Kidney epithelial cell (primary cell): ENCODE data around the gene ZNF366. TPM values are rescaled to one million over a fixed set of nuclear protein-coding genes. Genes with fewer than 3 reads are reported as not detected.

Experiments
- DNase-seq: peaks from one replicate; pipeline ENCODE4 v3.0.0-alpha.2; 2010; ENCODE audit warnings: low read depth
- H3K27me3 ChIP-seq: 2 replicates; pipeline ENCODE4 v1.6.0; 2011; ENCODE audit warnings: low read length; ENCODE audit not compliant: control insufficient read depth, insufficient read depth
- H3K36me3 ChIP-seq: 2 replicates; pipeline ENCODE4 v1.5.1; 2011; ENCODE audit warnings: low read length; ENCODE audit not compliant: control insufficient read depth, insufficient read depth
- H3K4me3 ChIP-seq: 2 replicates; pipeline ENCODE4 v1.5.1; 2011; ENCODE audit warnings: low read depth, mild to moderate bottlenecking, control low read depth, low read length
- total RNA-seq: library from RNA; depleted of rRNA; stranded (reverse); fragments of >200 nt; gene quantifications from 2 replicates; pipeline ENCODE4 v1.2.3, GENCODE V29; 2015
- TF ChIP-seq, protein P1 (sequence below): IDR thresholded peaks from 2 replicates; pipeline ENCODE4 v1.5.1; 2011; ENCODE audit warnings: mild to moderate bottlenecking, moderate library complexity, low read length, control low read depth, inconsistent platforms; ENCODE audit not compliant: insufficient read depth, poor library complexity, severe bottlenecking

The ZNF366 gene
- total RNA-seq, 1 donor from 2014 or later = 0.13 TPM

DNA sequence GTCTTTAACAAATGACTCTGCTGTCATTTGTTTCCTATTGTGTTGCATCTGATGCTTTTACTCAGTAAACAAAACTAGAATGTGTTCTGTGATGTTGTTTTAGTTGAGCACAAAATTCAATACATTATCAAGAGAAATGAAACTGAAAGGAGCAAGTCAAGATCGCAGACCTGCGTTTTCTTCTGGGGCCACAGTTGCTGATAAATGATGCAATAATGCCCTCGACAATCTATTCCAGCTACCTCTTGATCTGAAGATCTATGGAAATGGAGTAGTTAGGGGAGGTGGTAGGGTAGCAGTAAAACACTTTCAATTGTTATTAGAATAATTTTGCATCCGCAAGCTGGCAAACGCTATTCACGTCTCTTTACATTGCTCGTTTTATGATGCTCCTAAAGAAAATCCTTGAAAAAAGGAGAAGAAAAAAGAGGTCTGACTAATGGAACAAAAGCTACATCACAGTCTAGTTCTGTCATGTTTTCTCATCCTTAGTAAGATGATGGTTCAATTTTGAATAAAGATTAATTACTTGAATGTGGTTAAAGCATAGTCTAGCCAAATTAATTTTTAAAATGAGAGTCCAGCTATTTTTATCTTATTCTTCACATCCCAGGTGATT lies 1.6 kb downstream of the ZNF366 start:
- H3K27me3 ChIP-seq = no peaks in the 10 kb centered on the region
- TF ChIP-seq, protein P1, sequence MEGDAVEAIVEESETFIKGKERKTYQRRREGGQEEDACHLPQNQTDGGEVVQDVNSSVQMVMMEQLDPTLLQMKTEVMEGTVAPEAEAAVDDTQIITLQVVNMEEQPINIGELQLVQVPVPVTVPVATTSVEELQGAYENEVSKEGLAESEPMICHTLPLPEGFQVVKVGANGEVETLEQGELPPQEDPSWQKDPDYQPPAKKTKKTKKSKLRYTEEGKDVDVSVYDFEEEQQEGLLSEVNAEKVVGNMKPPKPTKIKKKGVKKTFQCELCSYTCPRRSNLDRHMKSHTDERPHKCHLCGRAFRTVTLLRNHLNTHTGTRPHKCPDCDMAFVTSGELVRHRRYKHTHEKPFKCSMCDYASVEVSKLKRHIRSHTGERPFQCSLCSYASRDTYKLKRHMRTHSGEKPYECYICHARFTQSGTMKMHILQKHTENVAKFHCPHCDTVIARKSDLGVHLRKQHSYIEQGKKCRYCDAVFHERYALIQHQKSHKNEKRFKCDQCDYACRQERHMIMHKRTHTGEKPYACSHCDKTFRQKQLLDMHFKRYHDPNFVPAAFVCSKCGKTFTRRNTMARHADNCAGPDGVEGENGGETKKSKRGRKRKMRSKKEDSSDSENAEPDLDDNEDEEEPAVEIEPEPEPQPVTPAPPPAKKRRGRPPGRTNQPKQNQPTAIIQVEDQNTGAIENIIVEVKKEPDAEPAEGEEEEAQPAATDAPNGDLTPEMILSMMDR = no peak
- no peak for DNase-seq
- H3K4me3 ChIP-seq = no peak overlapping the region
- no peaks in the 10 kb centered on the region for H3K36me3 ChIP-seq

DNA sequence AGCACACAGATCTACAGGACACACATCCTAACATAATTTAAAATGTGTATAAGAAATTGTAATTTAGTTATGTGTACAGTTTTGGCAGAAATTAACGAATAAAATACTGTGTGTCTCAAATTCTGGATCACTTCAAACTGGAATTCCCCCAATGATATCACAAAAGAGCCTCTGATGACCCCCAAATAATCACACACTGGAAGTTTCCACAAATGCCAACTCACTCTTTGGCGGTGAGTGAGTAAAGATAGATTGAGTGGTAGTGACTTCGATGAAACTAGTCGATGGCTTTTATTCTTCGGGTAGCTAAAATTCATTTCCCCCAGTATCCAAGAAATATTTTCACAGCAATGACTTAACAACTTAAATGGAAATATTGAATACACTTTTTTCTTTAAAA lies 2.2 kb downstream of the ZNF366 start:
- no peaks in the 10 kb centered on the region for H3K27me3 ChIP-seq
- H3K36me3 ChIP-seq = no peaks in the 10 kb centered on the region
- no peak overlapping the region for H3K4me3 ChIP-seq
- DNase-seq = no peak
- TF ChIP-seq, protein P1 = no peak

DNA sequence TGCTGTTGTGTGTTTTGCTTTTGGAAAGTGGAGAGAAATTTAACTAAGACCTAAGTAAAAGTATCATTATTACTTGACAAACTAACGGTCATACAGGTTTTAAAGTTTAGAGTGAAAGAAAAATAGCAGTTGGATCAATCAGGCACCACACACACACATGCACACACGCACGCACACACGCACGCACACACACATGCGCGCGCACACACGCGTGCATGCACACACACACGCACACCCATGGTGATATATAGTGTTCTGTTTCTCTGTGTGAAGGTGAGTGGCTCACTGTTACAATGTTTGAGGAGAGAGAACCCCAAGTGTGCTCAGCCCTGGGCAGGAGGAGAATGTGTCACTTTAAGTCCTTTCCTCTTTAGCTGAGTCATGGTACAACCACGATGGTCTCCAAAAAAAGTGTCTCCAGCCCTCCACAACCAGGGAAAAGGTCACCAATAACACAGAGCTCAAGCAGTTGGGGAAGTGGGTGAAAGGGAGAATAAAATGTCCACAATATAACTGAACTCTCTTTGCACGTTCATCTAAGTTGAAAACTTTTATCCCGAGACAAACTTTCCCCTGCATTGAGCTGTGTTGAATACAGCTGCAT lies 3.2 kb downstream of the ZNF366 start:
- Histone ChIP-seq H3K36me3 (no peaks in the 10 kb centered on the region), H3K4me3 (no peak overlapping the region), H3K27me3 (no peaks in the 10 kb centered on the region)
- no peak for DNase-seq
- TF ChIP-seq, protein P1 = no peak

DNA sequence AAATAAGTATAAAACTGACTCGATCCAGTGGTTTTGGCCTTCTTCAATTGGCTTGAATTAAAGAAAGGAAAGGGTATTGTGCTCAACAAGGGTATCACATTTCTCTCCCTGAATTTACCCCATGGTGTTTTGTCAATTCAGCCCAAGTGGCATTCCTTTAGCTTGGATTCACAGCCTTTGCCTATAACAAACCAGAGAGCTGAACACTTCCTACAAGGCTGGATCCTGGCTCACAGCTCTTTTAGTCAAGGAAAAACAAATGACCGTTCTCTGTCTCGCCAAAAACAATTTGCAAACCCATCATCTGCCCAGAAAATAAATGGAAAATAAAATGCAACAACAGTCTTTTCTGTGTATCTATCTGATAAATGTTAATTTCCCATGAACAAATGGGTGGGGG lies 5.7 kb downstream of the ZNF366 start:
- no peak overlapping the region for H3K4me3 ChIP-seq
- DNase-seq = no peak

DNA sequence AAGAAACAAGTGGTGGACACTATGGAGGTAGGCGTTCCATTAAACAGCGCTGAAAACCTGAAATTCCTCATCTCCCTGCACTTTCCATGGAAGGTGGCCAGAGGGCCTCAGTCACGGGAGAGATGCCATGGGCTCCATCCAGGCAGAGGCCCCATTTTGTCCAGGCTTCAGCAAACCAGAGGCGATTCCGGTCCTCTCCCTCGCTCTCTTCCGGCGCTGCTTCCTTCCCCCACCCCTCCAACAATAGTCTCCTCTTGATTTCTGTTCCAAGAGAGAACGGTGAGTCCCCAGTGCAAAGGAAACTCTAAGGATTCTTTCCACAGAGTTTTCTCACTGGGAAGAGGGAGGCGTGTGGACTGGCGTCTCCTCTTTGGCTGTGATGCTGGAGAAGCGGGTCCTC lies 7.5 kb downstream of the ZNF366 start:
- H3K36me3 ChIP-seq = no peaks in the 10 kb centered on the region
- no peak overlapping the region for H3K4me3 ChIP-seq
- no peak for DNase-seq
- no peaks in the 10 kb centered on the region for H3K27me3 ChIP-seq
- TF ChIP-seq, protein P1 = no peak

More for the DNA sequence above, 5.7 kb downstream of the ZNF366 start:
- TF ChIP-seq, protein P1 = no peak
- no peaks in the 10 kb centered on the region for H3K27me3 ChIP-seq
- no peaks in the 10 kb centered on the region for H3K36me3 ChIP-seq

DNA sequence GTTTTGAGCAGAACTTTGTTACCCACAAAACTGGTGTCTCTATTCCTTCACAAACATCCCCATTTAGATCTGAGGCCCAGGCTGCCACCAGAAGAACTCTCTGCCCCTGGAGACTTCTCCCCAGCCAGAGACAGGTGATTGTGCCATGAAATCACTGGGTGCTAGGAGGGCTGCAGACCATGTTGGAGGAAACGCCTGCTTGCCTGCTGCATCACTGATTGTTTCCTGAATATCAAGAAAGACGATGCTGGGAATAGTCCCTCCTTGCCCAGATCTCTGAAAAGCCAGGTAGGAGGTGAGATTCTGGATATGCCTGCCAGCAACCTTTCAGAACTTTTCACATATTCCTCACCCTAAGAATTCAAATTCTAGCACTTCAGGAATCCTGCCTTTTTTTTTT lies 8.1 kb downstream of the ZNF366 start:
- H3K4me3 ChIP-seq = no peak overlapping the region
- H3K36me3 ChIP-seq = no peaks in the 10 kb centered on the region
- no peaks in the 10 kb centered on the region for H3K27me3 ChIP-seq
- TF ChIP-seq, protein P1 = no peak
- no peak for DNase-seq
